T-helper 2 cell treated with Interferon-gamma antibody and Interleukin-4, amounts not matched to agents 100 ng/mL and 5 ng/mL, for 36 hours (primary cell): ENCODE measurements around the gene FGF4. TPM values are rescaled to one million over a fixed set of nuclear protein-coding genes. Genes with fewer than 3 reads are reported as not detected.

Source experiments
- intact Hi-C: fragments of 100-400 bp; cut with micrococcal nuclease; formaldehyde crosslinking; loops from one replicate; pipeline ENCODE4 v1.15.1; 2023
- total RNA-seq: library from RNA; stranded (reverse); gene quantifications from 2 replicates; pipeline ENCODE4 v1.2.3, GENCODE V29; 2022

The FGF4 gene
- total RNA-seq, 1 donor from 2014 or later = not detected

DNA sequence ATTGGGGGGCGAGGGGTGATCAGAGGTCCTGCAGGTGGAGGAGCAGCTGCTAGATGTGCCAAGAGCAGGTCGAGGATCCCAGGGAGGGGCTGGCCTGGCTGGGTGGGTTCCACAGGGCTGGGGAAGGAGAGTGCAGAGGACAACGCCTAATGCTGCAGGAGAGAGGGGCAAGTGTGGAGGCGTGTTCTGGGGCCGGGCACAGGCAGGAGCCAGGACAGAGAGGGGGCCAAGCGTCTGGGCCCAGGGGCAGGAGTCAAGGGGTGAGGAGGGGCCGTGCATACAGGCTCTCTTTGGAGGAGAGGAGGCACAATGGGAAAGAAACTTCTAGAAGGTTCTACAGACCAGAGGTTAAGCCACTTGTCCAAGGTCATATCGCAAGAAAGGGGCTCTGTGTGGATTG, 44.6 kb downstream of the FGF4 start:
- intact Hi-C loops = no loop called here

DNA sequence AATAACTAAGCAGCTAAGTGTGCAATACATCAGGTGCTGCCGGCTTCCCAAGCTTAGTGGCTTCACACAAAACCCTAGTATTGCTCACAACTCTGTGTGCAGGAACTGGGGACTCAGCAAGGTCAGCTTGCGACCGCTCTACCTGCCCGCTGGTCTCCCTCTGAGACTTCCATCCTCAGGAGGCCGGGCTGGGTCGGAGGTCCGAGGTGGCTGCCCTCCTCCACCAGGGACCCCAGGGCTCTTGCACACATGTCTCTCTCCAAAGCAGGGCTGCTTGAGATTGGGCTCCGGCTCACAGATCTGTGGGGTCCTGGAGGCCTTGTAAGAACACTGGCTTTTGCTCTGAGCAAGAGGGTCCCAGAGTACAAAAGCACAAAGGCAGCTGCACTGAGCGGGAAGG, 45.9 kb downstream of the FGF4 start:
- intact Hi-C loops = no loop called here

- intact Hi-C loops = no loop called here
These were observed 47.9 kb downstream of the FGF4 start for GRCh38 chr11:69727266-69727665.

DNA sequence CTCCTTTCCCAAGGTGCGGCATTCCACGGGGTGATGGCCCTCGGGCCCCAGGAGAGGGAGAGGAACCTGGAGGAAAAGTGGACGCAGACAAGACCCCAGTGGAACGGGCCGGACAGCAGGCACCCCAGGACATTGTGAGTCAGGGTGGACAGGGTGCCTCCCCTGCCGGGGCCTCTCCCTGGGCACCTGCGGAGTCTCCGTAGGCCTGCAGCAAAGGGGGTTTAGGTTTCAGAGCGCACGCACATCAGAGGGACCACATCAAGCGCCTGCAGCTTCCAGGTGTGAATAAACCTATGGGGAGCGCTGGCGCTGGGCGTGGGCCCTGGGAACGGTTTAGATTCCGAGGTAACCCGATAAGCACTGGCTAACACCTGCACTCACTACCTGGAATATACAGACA, 48.7 kb downstream of the FGF4 start:
- intact Hi-C loops = no loop called here

DNA sequence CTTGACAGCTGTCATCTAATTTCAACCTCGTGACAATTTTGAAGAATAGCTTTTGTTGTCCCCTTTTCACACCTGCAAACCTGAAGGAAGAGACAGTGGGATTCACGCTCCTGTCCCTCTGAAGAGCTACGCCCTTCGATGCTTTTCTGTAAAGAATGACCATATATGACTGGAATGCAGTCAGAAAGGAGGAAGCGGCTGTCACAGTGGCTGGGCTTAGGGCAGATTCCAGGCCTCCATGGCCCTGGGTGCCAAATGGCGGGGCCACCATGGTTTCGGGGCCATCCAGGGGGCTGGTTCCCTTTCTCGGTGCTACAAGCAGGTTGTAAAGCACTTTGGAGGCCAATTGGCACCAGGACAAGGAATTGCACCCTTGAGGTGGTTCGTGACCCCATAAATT, 49.1 kb downstream of the FGF4 start:
- intact Hi-C loops = no loop called here

GRCh38 chr11:69721745-69722144, 53.4 kb downstream of the FGF4 start:
- intact Hi-C loops = no loop called here

DNA sequence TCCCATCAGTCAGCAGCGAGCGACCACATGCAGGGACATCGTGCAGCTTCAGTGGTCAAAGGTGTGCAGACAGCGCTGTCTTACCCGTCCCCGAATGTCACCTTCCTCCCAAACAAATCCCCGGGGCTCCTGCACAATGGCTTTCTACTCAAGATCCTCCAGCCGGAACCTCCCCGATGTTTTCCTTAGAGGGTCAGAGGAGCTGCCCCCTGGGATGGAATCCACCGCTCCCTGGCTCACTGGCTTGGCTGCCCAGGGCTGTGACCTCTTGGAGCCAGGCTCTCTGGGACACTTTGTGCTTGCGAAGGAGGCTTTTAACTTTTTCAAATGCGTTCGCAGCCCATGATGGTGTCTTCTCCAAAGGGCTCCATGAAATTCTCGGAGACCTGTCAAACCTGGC, 54.0 kb downstream of the FGF4 start:
- intact Hi-C loops = no loop called here

Other genes with a start within 250 kb of the FGF4 start
- gene CCND1, start 134.2 kb downstream of the FGF4 start, total RNA-seq = 0.16 and 0.43 TPM in 2 replicates
- 27.6 and 27.8 TPM in 2 replicates for gene LTO1, start 100.0 kb downstream of the FGF4 start, total RNA-seq
- gene FGF19, start 71.3 kb downstream of the FGF4 start, total RNA-seq = not detected in 2 replicates
- not detected in 2 replicates for gene FGF3, start 44.1 kb upstream of the FGF4 start, total RNA-seq